NCI-H1930 (cell line): Measurements from ENCODE around the gene MYLK4.

Source experiments
- DNase-seq, 2 experiments: peaks; one replicate each; lab custom pipeline; 2025; lab: John Stamatoyannopoulos, UW

Gene MYLK4

DNA sequence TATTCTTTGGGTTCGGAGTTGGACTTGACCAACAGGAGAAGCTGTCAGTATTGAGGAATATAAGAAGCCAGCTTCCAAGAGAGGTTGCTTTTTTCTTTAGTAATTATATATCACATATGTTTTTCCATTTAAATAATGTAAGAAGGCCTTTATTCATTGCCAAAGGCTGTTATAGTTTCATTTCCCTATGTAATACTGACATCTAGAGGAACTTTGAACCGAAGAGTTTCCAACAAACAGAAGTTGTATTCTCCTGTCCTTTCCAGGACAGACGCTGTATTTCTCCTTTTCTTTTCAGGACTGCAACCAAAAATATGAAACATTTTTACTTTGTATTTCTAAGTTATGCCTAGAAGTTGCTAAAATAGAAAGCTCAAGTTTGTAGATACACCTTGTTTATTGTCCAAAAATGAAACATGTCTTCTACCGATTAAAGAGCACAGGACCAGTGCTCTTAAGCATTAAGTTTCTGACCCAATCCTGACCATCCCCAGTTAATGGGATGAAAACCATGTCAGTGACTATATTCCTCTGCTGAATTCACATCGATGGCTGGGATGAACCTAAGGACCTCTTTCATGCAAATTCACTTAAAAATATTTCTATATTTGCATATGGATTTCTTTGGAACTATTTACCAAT is 55.1 kb downstream of the MYLK4 start:
- DNase-seq = no peak

DNA sequence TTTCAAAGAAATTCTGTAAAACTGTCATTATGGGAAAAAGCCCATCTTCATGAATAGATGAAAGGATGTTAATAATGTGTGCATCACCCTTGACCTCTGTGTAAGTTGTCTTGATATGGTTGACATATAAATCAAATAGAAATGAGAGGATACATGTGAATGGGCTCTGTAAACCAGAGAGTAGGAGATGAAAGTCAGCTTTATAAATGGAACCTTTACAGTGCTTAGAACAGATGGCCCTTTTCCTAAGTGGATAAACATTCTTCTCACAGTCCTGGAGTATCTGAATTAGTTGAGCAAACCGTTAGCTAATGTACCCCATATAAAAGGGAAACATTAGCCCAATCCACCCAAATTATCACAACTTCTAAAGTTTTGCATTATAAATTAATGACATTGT is 57.5 kb downstream of the MYLK4 start:
- no peak for DNase-seq

DNA sequence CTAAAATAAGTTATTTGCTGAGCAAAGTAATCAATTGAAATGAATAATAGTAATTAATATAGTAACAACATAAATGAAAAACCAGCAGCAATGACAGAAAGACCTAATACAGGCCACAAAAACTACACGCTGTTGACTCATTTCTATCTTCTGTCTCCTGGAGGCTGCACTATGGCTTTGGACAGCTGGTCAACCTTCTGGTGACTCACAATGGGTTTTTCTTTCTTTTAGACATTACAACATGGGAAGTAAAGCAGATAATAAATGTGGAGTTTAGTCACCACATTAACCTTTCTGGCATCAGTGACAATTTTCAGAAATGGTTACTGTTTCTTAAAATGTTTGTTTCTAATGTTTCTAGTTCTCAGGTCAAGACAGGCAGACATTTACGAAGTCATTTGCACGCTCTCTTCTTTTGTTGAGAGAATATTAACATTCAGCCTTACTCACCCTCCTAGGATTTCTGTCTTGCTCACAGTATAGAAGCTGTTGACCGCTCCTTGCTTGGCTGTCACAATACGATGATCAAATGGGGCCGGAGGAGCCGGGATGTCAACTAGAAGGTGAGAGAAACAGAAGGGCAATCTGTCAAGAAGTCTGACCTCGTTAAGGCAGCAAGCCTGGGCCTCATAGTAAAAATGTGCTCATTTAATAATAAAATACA is 62.2 kb downstream of the MYLK4 start:
- DNase-seq = no peak

DNA sequence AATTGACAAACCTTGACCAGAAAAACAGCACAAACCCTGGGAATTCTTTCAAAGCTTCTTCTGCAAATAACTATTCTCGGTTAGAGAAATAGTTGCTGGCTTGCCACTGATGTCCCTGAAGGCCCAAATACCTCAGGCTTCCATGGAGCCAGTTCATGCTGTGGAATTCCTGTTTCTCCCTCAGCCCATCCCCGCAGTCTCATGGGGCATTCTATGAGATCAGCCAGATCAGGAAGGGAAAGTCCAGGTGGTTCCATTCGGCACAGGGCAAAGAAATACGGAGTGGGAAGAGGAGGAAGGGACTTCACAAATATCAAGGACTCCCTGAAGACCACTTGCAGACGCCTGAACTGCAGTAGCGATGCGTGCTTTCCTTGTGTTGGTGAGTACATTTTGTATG is 63.3 kb downstream of the MYLK4 start:
- no peak for DNase-seq

DNA sequence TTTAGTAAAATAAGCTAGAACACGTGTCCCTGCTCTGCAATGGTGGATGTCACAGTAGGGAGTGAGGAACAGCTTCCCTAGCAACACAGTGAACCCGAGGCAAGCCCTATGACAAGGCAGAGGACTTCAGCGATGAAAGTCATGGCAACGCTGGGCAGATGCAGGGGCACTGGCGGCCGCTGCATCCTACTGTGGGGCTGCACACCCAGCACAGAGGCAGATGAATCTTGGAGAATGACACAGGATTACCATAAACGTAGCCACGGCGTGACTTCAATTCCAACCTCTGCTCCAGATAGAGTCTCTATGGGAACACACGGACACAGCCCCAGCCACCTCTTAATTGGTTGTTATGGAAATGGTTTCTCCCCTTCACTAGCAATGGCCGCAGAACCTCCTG is 64.2 kb downstream of the MYLK4 start:
- DNase-seq = no peak

DNA sequence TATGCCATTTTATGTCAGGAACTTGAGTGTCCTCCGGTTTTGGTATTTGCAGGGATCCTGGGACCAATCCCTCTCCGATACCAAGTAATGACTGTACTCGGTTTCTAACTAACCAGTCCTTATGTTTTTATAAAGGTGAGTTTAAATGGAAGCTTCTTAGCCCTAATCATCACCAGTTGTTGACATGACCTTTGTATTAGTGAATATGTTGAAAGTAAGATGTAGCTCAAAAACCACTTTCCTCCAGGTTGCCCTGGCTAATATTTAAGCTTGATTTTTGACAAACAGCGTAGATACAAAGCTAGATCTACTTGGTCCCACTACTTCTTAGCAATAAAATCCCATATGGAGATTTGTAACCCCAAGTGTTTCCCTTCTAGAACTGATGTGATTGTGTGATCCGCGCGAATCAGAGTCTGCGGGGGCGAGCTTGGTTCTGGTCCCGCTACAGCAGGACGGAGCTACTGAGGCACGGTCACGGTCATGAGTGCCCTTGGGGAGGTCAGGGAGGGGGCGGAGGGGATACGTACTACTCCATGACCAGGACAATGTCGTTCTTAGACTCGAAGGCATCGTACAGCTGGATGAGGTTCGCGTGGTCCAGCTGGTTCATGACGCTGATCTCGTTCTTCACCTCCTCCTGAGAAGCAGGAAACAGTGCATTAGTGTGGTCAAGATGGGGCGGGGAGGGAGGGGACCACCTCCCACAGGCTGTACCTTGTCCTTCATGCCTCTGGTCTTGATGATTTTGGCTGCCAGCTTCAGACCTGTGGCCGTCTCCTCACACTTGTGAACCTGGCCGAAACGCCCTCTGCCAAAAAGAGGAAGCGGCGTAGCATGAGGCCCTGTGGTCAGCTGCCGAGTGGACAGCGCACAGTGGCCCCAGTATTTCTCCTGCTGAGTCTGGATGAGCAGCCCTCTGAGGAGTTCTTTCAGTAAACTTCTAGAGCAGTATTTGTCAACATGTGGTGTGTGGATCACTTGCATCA is 65.7 kb downstream of the MYLK4 start:
- DNase-seq = no peak

DNA sequence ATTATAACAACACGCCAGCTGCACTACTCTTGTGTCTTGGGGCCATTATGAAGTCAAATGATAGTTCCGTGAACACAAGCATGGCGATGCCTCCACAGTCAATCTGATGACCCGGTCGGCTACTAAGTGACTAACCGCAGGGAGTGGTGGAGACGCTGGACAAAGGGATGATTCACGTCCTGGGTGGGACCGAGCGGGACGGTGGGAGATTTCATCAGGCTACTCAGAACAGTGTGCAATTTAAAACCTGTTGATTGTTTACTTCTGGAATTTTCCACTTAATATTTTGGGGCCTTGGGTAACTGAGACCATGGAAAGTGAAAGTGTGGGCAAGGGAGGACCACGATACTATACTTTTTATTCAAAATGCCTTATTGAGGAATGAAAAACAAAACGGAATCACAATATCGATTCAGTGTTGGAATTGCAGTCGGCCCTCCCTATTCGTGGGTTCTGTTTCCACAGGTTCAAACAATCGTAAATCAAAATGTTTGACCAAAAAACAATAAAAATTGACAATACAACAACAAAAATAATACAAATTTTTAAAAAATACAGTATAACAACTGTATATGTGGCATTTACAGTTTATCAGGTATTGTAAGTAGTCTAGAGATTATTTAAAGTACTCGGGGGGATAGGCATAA is 66.5 kb downstream of the MYLK4 start:
- DNase-seq = no peak

DNA sequence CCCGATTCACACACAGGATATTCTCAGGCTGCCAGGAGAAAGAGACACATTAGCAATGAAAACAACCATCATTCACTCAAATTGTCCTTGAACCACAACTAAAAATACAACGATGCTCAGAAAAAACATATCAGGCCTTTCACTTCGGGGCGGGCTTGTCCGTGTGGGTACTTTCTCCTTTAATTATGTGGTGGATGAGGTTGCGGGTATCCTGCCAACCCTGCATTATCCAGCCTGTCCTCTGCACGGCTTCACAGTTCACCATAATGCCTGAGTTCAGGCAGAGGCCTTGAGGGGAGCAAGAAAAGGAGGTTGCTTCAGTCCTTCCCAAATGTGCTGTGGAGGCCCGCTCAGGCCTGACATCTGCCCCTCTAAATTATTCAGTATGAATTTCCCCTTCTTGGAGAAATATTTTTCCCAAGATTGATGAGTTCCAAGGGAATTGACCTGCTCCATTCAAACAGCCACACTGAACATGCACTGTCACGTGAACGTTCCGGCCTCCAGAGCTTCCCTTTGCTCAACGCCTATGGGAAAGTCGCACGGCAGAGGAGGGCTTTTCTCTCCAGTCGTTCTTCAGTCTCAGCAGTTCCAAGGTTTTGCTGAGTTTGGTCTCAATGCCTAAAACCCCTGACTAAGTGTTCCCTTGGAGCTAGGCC is 70.3 kb downstream of the MYLK4 start:
- DNase-seq = no peak

DNA sequence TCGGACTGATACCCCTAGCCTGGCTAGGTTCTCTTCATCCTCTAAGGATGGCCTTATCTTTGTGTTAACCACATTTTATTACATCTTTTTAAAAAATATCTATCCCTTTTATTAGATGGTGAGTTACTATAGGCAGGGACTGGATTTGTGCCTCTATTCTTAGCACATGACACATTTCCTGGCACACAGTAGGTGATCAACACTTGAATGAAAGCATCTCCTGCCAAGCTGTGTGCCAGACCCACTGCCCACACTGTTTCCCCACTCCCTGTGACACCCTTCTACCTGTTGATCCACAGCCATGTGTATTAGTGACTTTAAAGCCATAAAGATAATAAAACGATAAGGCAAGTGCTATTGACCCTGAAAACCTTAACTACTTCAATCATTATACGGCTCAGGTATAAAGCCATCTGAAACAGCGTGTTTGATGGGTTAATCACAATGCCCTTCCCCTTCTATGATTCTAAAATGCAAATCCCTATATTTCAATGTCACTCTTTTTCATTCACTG is 73.6 kb downstream of the MYLK4 start:
- DNase-seq = no peak

DNA sequence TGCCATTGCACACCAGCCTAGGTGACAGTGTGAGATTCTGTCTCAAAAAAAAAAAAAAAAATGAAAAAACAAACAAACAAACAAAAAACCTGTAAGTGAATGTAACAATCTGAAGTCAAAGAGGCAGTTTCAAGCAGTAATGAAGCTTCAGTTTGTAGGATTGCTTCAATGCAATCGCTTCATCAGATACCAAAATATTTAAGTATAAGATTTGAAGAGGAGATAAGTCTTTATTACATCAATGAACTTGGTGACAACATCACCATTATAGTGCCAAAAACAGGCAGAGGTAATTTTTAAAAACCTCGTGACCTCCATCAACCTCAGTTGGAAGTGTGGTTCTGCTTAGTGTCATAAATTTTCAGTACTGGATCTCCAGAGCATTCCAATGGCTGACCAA is 74.7 kb downstream of the MYLK4 start:
- DNase-seq = no peak

DNA sequence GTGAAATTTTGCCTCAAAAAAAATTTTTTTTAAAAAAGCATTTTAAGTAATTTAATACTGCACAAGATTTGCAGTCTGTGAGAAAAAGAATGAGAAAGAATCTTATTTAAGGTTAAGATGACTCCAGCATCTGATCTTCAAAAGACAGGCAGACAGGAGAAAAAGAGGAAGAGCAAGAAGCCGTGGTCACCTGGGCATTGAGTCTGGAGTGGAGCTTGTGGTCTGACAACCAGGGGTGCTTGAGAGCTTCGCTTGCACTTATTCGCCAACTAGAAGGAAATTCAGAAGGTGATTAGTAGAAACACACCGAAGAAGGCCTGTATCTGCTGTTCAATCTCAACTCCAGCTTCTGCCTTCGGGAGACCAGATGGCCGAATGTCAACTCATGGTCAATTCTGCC is 75.9 kb downstream of the MYLK4 start:
- no peak for DNase-seq

DNA sequence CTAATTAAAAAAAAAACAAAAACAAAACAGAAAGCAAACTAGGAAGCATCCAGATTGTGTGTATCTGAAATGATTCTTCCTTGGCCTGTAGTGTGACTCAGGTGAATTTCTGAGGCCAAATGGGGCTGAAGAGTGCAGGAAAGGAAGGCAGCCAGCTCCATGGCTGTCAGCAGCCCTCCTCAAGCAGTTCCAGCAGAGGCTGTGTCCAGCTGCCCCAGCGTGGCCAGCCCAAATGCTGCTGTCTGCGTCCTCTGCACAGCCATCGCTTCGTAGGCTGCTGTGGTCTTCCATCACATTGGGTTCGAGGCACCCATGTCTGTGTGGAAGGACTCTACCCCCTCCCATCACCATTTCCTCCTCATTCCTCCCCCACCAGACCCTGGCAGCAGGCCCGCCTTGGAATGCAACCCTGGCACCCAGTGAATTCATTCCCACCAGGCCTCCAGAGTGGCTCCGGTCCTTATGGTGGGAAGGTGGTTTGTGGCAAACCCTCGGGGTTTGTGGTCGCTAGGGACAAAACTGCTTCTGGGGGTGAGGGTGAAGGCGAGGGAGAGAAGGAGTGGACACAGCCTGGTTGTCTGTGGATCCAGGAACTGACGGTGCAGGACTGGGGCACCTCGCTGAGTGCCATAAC is 81.5 kb downstream of the MYLK4 start:
- DNase-seq = no peak

DNA sequence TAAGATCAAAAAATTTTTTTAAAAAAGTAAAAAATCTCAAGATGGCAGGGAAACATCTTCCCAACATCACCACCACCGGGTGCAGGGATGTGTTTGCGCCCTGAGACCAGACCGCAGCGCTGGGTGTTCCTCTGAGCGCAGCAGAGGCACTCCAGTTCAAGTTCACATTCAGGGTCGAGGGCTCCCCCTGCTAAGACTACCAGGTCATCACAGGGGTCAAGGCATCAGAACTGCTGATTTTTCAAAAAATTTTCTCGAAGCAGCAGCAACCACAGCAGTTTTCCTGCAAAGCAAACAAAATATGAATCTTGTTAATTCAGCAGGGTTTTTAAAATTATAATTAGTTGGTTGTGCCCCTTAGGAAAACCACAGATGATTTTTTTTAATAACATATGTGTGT is 83.1 kb downstream of the MYLK4 start:
- no peak for DNase-seq

DNA sequence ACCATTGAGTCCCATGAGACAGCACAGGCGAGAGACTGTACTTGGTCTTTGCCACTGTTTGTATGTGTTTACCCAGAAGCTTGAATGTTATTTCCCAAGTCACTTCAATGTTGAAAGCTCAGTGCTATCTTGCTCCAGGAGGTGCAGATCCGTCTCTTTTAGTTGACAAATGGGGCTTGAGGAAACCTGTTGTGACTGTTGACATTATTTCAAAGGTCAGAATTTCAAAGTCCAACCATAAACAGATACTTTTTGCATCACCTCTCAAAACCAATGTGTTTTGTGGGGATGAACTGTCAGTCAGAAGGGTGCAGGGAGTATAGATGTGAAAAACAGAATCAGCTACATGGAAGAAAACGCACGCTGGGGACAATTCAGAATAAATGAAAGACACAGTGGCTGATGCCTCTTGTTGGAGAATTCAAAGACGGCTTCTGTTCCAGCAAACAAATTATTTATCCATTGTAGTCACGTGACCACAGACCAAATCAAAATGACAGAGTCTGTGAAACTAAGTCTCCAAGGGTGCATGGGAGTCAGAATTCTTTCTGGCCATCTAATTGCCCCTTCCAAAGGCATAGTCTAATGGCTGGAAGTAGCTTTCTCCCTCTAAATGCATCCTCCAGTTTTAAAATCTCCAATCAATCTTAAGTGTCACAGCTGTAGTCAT is 83.7 kb downstream of the MYLK4 start:
- no peak for DNase-seq

DNA sequence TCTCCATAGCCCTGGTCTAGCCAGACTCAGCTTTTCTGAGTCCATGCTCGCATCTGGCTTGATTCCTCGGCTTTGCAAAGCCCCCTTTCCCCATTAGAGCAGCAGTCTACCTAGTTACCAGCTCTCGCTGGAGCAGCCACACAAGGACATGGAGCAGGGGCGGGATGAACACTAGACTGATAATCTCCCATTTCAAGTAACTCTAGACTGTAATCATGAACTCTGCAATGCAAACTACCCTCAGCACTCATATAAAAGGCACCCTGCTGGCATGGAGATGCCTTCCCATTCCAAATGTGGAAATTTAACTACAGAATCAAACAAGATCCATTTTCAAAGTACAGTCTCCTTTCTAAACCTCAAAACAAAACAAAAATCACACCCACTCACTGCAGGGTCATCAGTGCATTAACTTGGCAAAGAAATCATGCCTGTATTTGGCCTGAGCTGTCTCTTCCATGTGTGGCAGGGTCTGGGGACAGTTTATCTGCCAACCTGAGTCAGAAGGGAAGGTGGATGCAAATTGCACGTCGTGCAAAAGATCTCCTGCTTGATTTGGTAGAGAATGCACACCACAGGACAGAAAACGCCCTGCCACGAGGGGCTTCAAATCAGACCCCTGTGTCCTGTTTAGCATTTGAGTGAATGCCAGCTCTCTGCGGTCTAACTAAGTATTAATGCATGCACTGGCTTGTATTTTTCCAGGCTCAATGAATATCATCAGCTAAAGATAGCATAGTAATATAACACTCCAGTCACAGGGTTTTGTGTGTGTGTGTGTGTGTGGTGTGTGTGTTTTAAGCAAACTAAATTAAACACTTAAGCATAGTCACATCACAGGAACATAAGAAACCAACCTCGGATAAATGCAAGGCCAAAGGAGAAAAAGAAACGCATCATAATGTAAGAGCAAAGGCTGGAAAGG is 85.3 kb downstream of the MYLK4 start:
- DNase-seq = no peak

DNA sequence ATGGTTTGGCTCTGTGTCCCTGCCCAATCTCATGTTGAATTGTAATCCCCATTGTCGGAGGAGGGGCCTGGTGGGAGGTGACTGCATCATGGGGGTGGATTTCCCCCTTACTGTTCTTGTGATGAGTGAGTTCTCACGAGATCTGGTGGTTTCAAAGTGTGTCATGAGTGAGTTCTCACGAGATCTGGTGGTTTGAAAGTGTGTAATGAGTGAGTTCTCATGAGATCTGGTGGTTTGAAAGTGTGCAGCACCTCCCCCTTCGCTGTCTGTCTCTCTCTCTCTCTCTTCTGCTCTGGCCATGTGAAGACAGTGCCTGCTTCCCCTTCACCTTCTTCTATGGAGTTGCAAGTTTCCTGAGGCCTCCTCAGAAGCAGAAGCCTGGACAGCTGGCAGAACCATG is 87.6 kb downstream of the MYLK4 start:
- no peak for DNase-seq

DNA sequence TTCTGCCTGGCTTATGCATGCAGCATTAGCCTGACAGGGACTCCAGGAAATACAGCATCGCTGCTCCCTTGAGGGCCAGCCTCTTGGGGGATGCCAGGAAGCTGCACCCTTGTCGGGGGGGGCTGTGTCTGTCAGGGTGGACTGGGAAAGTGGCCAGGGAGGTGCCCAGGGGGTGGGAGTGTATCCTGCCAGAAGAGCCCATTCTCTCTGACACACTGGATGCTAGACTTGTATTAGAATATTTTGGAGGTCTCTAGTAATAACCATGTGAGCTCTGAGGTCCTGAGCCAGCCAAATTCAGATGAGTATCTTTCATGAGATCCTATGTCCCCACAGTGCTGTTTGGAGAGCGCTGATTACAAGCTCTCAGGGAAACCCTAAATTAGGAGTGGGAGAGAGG is 89.1 kb downstream of the MYLK4 start:
- DNase-seq = no peak

DNA sequence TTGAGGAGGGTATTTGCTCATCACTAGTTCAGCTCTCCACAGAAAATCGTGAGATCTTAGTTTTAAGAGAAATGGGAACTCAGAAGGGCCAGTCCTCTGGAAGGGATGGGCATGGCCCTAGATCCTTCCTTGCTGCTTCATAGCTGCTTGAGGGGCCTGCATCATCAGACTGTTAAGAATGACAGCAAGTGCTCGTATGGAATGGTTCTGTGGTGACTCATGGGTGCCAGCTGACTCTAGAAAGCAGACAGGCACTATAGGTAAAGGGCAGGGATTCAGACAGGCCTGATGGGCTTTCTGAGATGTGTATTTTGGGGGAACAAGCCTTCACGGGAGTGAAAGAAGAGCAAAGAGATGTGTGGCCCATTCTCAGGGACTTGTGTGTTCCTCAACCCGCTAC is 90.8 kb downstream of the MYLK4 start:
- no peak for DNase-seq

DNA sequence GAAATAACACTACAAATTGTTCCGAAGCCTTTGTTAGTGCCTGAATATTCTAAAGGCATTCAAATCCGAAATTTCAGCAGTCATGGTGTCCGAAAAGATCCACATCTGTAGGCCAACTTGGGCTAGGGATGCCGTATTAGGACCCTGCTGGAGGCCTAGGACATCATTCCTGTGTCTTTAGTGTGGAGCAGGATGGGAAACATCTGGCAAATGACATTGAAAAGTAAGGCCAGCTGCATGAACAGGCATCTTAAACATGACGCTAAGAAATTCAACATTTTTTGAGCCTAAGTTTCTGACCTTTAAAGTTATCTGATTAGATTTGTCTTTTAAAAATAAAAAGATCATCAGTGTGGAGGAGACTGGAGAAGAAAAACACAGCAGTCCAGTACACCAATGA is 91.3 kb downstream of the MYLK4 start:
- DNase-seq = no peak

DNA sequence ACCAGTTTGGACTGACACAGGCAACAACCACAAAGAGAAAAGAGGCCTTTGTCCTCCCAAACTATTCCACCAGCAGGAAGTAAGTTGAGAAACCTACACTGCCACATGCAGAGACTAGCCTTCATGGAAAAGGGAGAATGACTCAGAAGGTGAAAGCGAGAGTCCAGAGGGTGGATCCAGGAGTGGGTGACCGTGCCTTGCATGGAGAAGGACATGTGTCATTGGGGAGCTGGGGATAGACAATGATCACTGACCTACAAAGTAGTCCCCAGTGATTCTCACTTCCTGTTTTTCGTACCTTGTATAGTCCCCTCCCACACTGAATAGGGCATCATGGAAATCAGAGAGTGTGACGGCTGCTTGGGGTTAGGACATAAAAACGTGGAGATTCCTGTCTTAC is 91.9 kb downstream of the MYLK4 start:
- no peak for DNase-seq
